ENCODE results near the gene ZFAND3.

The ZFAND3 gene

DNA sequence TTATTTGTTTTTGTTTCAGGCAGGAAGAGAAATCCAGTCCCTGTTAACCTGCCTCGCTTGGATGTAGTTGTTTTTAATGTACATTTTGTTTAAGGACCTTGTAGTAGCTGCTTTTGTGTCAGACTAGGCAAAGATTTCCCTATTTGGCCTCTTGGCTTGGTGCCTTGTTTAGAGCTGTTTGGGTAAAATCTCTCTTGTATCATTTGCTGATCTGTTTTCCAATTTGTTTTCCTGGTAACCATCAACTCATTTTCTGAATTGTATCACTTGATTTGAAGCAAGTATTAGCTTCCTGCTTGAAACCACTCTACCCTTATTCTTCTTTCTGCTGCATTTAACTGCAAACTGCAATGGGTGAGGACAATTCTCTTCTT lies 160.7 kb downstream of the ZFAND3 start:
- no peak for TF ChIP-seq GATA3 (IDR thresholded peaks at IDR 0.05; ENCODE audit: low read depth, low read length)
- TF ChIP-seq GATA2 (IDR thresholded peaks at IDR 0.05; ENCODE audit: low read depth, low read length), result no peak

DNA sequence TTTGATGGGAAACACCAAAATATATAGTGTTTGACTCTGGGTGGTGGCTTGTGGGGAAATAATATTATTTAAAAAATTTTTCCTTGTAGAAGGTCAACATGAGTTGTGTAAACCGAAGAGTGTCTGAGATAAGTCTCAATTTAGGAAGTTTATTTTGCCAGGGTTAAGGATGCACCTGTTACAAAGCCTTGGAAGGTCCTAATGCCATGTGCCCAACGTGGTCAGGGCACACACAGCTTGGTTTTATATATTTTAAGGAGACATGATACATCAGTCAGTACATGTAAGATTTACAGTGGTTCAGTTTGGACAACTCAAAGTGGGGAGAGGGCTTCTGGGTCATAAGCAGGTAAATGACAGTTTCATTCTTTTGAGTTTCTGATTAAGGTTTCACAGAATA lies 162.1 kb downstream of the ZFAND3 start:
- TF ChIP-seq GATA3 (IDR thresholded peaks at IDR 0.05; ENCODE audit: low read depth, low read length) (no peak), GATA2 (IDR thresholded peaks at IDR 0.05; ENCODE audit: low read depth, low read length) (no peak)

DNA sequence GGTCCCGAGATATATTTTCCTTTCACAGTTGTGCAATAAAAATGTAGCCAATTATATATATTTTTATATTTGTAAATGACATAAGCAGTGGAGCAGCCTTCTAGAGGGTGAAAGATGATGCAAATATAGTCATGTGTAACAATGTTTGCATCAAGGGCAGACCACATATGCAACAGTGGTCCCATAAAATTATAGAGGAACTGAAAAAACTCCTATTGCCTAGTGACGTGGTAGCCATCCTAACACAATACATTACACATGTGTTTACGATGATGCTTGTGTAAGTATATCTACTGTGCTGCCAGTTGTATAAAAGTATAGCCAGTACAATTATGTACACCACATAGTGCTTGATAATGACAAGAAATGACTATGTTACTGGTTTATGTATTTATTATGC lies 162.8 kb downstream of the ZFAND3 start:
- TF ChIP-seq GATA3 (IDR thresholded peaks at IDR 0.05; ENCODE audit: low read depth, low read length) (no peak), GATA2 (IDR thresholded peaks at IDR 0.05; ENCODE audit: low read depth, low read length) (no peak)

DNA sequence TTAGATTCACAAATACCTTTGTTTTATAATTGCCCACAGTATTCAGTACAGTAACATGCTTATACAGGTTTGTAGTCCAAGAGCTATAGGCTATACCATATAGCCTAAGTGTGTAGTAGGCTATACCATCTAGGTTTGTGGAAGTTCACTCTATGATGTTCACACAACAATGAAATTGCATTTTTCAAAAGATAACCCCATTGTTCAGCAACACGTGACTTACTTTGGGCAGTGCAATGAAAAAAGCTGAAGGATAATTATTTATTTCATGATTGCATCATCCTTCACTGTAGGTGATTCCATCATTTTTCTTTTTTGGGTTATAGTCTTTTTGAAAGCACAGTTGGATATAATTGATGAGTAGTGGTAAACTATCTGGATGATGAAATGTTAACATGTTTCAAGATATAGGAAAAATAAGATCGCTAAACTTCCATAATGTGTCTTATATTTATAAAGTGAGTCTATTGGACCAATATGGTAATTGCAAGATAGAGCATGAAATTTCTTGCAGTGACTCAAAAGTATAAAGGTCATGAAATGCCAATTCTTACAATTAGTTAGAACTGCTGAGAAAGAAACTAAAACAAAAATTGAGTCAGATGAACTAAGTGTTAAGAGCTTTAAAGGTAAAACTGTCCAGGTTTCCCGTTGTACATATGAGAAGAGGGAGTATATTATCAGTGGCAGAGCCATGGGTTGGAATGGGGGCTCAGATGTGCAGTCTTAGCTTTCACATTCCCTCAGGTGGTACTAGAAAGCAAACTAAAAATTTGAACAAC lies 164.4 kb downstream of the ZFAND3 start:
- no peak for TF ChIP-seq GATA2 (IDR thresholded peaks at IDR 0.05; ENCODE audit: low read depth, low read length)
- TF ChIP-seq GATA3 (IDR thresholded peaks at IDR 0.05; ENCODE audit: low read depth, low read length), result no peak

DNA sequence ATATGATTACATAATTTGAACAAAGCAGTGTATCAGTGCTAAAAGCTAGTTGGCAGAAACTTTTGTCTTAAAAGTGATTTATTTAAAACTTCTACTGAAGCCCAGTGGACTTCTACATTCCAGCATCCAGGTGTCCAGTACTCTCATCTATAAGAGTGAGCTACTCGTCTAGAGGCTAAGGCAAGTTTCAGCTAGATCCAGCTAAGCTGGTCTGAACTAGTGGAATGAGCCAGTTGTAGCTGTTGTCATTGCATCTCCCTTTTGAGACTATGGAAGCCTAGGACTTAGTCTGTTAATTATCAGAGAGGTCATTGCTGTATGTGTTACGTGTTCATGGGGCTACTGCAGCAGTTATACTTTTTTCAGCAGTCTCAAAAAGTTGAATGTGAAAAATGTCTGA lies 165.1 kb downstream of the ZFAND3 start:
- TF ChIP-seq GATA3 (IDR thresholded peaks at IDR 0.05; ENCODE audit: low read depth, low read length) (no peak), GATA2 (IDR thresholded peaks at IDR 0.05; ENCODE audit: low read depth, low read length) (no peak)

DNA sequence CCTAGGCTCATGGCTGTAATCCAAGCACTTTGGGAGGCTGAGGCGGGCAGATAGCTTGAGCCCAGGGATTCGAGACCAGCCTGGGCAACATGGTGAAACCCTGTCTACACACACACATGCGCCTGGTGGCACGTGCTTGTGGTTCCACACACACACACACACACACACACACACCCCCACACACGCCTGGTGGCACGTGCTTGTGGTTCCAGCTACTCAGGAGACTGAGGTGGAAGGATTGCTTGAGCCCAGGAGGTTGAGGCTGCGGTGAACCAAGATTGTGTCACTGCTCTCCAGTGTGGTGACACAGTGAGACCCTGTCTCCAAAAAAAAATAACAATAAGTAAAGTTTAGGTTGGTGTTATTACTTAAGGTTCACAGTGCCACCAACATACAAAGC lies 165.8 kb downstream of the ZFAND3 start:
- no peak for TF ChIP-seq GATA3 (IDR thresholded peaks at IDR 0.05; ENCODE audit: low read depth, low read length)
- TF ChIP-seq GATA2 (IDR thresholded peaks at IDR 0.05; ENCODE audit: low read depth, low read length), result no peak

DNA sequence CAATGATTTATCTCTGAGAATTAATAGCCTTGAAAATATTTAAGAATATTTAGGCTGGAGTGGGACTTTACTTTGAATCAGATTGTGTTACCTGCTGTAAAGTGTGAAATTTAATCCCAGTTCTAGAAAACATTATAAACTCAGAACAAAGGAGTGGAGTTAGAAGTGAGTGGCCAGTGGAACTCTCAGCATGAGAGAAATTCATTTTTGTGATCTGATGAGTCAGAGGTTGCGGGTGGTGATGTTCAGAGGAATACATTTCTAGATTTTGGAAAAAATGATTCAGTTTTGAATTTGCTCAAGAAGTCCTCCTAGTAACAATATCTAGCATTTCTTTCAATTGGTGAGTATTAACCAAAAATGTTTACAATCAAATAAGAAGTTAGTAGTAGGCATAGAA lies 167.5 kb downstream of the ZFAND3 start:
- TF ChIP-seq GATA2 (IDR thresholded peaks at IDR 0.05; ENCODE audit: low read depth, low read length) (no peak), GATA3 (IDR thresholded peaks at IDR 0.05; ENCODE audit: low read depth, low read length) (no peak)

DNA sequence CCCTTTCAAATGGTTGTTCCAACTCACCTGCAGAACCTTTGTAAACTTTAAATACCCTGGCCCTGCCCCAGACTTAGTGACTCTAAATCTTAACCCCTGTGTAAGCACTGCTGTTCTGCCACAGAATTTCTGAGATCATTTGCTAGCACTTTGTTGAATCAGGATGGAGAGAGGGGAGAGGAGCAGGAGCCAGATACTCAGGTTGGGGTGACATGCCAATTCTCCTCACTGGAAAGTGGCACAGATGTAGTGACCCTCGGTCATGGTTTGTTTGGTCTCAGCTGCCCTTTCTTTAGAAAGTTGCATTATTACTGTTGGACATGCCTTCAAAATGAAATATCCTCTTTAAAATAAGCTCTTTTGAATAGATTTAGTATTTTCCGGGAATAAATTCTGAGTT lies 168.0 kb downstream of the ZFAND3 start:
- TF ChIP-seq GATA2 (IDR thresholded peaks at IDR 0.05; ENCODE audit: low read depth, low read length) (no peak), GATA3 (IDR thresholded peaks at IDR 0.05; ENCODE audit: low read depth, low read length) (no peak)

DNA sequence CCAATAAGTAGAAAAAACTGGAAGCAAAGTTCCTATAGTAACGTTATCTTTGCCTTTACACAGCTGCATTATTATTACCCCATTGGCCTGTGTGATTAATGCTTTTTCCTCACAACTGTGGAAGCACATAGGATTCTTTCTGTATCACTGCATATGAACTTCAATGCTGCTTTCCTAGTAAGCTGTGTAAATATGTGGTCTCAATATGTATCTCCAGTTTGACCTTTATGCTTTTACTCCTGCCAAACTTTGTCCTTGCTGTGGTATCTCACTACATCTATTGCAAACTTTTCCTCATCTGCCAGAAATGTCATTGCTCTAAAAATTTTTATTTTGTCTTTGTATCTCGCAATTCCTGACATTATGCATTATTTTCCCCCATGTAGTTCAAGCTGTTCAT lies 168.6 kb downstream of the ZFAND3 start:
- TF ChIP-seq GATA3 (IDR thresholded peaks at IDR 0.05; ENCODE audit: low read depth, low read length) (no peak), GATA2 (IDR thresholded peaks at IDR 0.05; ENCODE audit: low read depth, low read length) (no peak)

DNA sequence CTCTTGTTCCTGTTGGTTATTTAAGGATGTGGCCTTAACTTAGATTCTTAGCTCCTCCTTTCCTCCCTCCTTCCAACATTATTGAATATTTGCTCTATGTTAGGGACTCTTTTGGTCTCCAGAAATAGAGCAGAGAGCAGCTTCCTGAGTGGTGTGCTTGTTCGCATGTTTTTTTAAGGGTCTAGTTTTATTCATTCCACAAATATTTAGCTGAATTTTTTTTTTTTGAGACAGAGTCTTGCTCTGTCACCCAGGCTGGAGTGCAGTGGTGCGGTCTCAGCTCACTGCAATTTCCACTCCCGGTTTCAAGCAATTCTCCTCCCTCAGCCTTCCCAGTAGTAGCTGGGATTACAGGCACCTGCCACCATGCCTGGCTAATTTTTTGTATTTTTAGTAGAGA lies 169.2 kb downstream of the ZFAND3 start:
- TF ChIP-seq GATA3 (IDR thresholded peaks at IDR 0.05; ENCODE audit: low read depth, low read length) (no peak), GATA2 (IDR thresholded peaks at IDR 0.05; ENCODE audit: low read depth, low read length) (no peak)

DNA sequence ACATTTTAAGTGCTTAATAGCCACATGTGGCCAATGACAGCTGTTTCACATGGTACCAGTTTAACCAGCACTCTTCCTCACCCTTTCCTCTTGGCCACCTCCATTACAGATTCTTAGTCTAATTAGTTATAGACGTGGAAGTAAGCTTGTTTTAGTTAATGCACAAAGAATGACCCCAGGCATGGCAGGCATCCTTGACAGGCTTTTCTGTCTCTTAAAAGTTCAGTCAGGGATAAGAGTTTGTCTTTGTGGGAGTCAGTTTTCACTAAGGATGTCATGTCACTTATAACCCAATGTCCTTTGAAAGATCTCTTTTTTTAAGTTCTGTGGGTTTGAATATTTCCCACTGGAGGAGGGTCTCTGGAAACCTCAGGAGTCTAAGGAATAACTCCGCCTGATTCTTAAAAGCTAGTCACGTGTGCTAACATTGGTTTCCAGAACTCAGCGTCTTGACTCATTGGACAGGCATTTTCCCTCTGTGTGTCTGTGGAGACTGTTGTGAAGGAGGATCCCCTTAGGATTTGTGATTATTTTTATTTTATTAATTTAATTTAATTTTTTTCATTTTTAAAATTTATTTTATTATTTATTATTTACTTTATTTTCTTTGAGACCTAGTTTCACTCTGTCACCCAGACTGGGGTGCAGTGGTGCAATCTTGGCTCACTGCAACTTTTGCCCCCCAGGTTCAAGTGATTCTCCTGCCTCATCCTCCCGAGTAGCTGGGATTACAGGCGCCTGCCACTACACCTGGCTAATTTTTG lies 171.4 kb downstream of the ZFAND3 start:
- no peak for TF ChIP-seq GATA2 (IDR thresholded peaks at IDR 0.05; ENCODE audit: low read depth, low read length)
- no peak for TF ChIP-seq GATA3 (IDR thresholded peaks at IDR 0.05; ENCODE audit: low read depth, low read length)

DNA sequence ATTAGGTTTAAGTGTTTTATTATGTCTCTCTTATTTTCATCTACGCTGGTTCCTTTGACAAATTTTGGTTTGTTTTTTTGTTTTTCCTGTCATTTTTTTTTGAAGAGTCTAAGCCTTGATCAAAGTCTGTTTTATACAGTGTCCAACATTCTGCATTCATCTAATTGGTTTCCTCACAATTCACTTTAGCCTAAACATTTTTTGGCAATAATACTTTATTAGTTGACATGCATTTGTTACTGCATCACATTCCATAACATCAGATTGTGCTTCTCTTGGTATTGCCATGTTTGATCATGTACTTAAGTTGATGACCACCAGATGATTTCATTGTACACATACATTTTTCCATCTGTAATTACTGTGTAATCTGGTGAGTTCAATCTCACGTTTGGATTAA lies 173.2 kb downstream of the ZFAND3 start:
- TF ChIP-seq GATA2 (IDR thresholded peaks at IDR 0.05; ENCODE audit: low read depth, low read length) (no peak), GATA3 (IDR thresholded peaks at IDR 0.05; ENCODE audit: low read depth, low read length) (no peak)

DNA sequence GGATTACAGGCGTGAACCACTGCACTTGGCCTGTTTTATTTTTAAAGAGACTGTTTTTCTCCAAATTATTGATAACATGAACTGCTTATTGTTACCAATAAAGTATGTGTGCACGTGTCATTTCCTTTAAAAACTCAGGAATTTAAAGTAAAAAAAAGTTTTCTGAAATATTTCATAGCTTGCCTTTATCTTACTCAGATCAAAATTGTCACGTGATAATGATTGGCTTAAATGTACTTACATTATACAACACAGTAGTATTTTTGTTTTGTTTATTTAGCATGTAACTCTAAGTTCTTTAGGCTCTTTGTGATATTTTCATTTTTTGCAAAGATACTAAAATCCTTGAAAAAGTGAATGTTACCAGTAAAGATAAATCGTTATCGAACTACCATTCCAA lies 174.1 kb downstream of the ZFAND3 start:
- TF ChIP-seq GATA3 (IDR thresholded peaks at IDR 0.05; ENCODE audit: low read depth, low read length), result no peak
- no peak for TF ChIP-seq GATA2 (IDR thresholded peaks at IDR 0.05; ENCODE audit: low read depth, low read length)

DNA sequence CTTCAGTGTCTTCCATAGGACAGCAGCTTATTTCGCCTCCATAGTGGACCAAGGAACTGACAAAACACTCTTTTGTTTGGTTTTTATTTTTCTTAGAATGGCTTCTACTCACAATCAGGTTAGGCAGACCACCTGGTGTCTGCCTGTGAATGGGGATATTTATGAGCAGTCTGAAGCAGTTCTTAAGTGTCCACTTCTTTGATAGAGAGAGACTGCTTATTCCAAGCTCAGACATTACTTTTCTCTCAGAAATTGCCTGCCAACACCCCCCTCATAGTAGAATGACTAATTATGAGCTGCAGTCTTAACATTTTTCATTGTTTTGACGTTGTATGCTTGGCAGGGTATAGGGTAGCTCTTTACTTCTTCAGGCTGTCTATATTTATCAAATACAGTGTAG lies 174.7 kb downstream of the ZFAND3 start:
- TF ChIP-seq GATA3 (IDR thresholded peaks at IDR 0.05; ENCODE audit: low read depth, low read length), result no peak
- TF ChIP-seq GATA2 (IDR thresholded peaks at IDR 0.05; ENCODE audit: low read depth, low read length), result no peak

DNA sequence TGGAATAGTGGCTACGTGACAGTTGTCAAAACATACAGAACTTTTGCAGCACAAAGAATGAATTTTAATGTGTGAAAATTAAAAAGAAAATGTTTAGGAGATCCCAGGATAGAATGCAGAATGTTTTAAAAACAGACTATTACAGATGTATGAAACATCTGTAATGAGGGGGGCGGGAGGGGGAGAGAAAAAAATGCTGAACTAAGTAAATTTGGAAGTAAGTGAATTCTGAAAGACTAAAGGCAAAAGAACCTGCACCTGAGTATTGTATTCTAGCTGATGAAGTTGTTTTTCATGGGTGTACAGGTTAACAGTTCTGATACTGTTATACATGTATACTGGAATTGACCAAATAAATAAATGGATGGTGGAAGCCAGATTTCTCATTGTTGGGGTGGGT lies 178.8 kb downstream of the ZFAND3 start:
- no peak for TF ChIP-seq GATA2 (IDR thresholded peaks at IDR 0.05; ENCODE audit: low read depth, low read length)
- no peak for TF ChIP-seq GATA3 (IDR thresholded peaks at IDR 0.05; ENCODE audit: low read depth, low read length)
